Stimulated activated CD8-positive, alpha-beta memory T cell treated with anti-CD3 and anti-CD28 coated beads, Interleukin-7, amount 100 ng/mL, for 1 hour (primary cell): ENCODE data around the gene PLD6.

Experiments used
- DNase-seq, 2 donors: peaks; one replicate each; pipeline ENCODE4 v3.0.0-alpha.2; 2020; ENCODE audit warnings: low read depth in 2 of 2

The PLD6 gene

GRCh38 chr17:17155568-17155967 is 50.6 kb downstream of the PLD6 start:
- no peak for DNase-seq

- no peak for DNase-seq
Observed at GRCh38 chr17:17154981-17155380, 51.2 kb downstream of the PLD6 start.

- DNase-seq: no peak
Observed at GRCh38 chr17:17154556-17154955, 51.6 kb downstream of the PLD6 start.

GRCh38 chr17:17153709-17154108 is 52.4 kb downstream of the PLD6 start:
- no peak for DNase-seq

- no peak for DNase-seq
Observed at GRCh38 chr17:17153071-17153470, 53.1 kb downstream of the PLD6 start.

- DNase-seq: no peak
Observed at GRCh38 chr17:17152385-17152784, 53.7 kb downstream of the PLD6 start.

- DNase-seq: no peak
Observed at GRCh38 chr17:17151962-17152361, 54.2 kb downstream of the PLD6 start.

- DNase-seq: no peak
Observed at GRCh38 chr17:17151541-17151940, 54.6 kb downstream of the PLD6 start.

GRCh38 chr17:17151055-17151454 is 55.1 kb downstream of the PLD6 start:
- DNase-seq: no peak
